IPS DF 4.7 (cell line): ENCODE data around the gene KCNH3.
"Not testable (repeated sequence)": the region's sequence is repeated elsewhere in the genome, so short reads cannot be mapped to it uniquely, and the experiment has no call there.

Experiments
- DNase-seq: peaks from one replicate; pipeline ENCODE4 v3.0.0-alpha.2; 2013; ENCODE audit warnings: low spot score; ENCODE audit errors: extremely low read depth

The KCNH3 gene

GRCh38 chr12:49538510-49539403 is at the start of gene KCNH3:
KCNH3 (plus strand) TSS chr12:49539030; CDS start chr12:49539417, 387 bp downstream.
- DNase-seq, result no peak

GRCh38 chr12:49489154-49489553 is 49.7 kb upstream of the KCNH3 start:
- no peak for DNase-seq

GRCh38 chr12:49489720-49490119 is 49.1 kb upstream of the KCNH3 start:
- DNase-seq, result no peak

GRCh38 chr12:49491823-49492222 is 47.0 kb upstream of the KCNH3 start:
- DNase-seq, result no peak

GRCh38 chr12:49493900-49494299 is 44.9 kb upstream of the KCNH3 start:
- DNase-seq, result no peak

GRCh38 chr12:49496417-49497360 is 42.1 kb upstream of the KCNH3 start:
- DNase-seq, result no peak

GRCh38 chr12:49501895-49502294 is 36.9 kb upstream of the KCNH3 start:
- DNase-seq, result no peak

- no peak for DNase-seq
Measured at GRCh38 chr12:49502590-49502989, 36.2 kb upstream of the KCNH3 start.

- DNase-seq, result no peak
Measured at GRCh38 chr12:49503674-49504180, 35.1 kb upstream of the KCNH3 start.

- no peak for DNase-seq
Measured at GRCh38 chr12:49505672-49506071, 33.2 kb upstream of the KCNH3 start.

- DNase-seq, result no peak
Measured at GRCh38 chr12:49507139-49507538, 31.7 kb upstream of the KCNH3 start.

- not testable (repeated sequence) for DNase-seq
Measured at GRCh38 chr12:49509681-49510080, 29.1 kb upstream of the KCNH3 start.

GRCh38 chr12:49511410-49511809 is 27.4 kb upstream of the KCNH3 start:
- no peak for DNase-seq

GRCh38 chr12:49512546-49512945 is 26.3 kb upstream of the KCNH3 start:
- no peak for DNase-seq

- no peak for DNase-seq
Measured at GRCh38 chr12:49515266-49515665, 23.6 kb upstream of the KCNH3 start.

- DNase-seq, result no peak
Measured at GRCh38 chr12:49518914-49519573, 19.8 kb upstream of the KCNH3 start.

- no peak for DNase-seq
Measured at GRCh38 chr12:49519574-49519936, 19.3 kb upstream of the KCNH3 start.

GRCh38 chr12:49521389-49521788 is 17.4 kb upstream of the KCNH3 start:
- DNase-seq, result no peak

- no peak for DNase-seq
Measured at GRCh38 chr12:49524660-49525324, 14.0 kb upstream of the KCNH3 start.

- no peak for DNase-seq
Measured at GRCh38 chr12:49525942-49526341, 12.9 kb upstream of the KCNH3 start.
